ENCODE measurements around the gene PSME1.

DNA sequence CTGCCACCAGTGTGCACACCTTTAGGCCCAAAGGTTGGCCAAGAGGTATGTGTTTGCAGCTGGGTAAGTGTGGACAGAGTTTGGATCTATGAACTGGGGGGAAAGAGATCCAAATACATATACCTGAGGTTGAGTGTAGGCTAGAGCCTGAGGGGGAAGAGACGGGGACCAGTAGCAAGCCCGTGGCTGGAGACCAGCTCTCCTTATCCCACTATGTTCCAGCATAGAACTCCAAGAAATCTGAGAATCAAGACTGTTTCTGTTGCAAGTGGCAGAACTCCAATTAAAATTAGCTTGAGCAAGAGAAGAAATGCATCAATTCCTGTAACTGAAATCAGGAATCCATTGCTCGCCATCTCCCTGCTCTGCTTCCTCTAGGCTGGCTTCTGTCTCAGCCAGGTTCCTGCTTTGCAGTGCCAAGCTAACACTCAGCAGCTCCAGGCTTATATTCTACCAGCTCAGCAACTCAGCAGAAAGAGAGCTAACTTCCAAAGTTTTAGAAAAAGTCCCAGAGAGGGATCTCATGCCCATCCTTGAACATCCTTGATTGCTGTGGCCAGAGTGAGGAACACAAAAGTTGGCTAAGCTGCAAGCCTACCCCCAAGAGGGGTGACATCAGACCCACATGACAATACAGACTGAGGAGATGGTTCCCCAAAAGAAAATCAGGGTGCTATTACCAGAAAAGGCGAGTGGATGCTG is 43.3 kb upstream of the PSME1 start:
- TF ChIP-seq POLR2AphosphoS5 (IDR thresholded peaks at IDR 0.05; ENCODE audit: borderline replicate concordance, low read depth, low read length) (no peak), EZH2 (IDR thresholded peaks at IDR 0.05) (no peak), FOXP2 (optimal IDR thresholded peaks at IDR 0.05; ENCODE audit: control extremely low read depth, extremely low read length, insufficient read depth) (no peak)

Data from SK-N-MC (cell line).